ENCODE measurements around the gene TGM6.

The TGM6 gene

GRCh38 chr20:2373098-2373497 is 7.6 kb upstream of the TGM6 start:
- H3K27ac ChIP-seq, result no peak overlapping the region
- H3K4me3 ChIP-seq, result no peak overlapping the region
- H3K36me3 ChIP-seq, result no peaks in the 10 kb centered on the region; a peak in 1 of 22 replicates
- H3K4me2 ChIP-seq, result no peak overlapping the region
- TF ChIP-seq Cebpa-rat (IDR thresholded peaks at IDR 0.05), result no peak
- peaks cover 0 to 93% (median 0%) of the 10 kb centered on the region in 11 experiments; a peak in 10 of 22 replicates for H3K27me3 ChIP-seq
- no peaks in the 10 kb centered on the region for H3K4me1 ChIP-seq
- no peak overlapping the region for H3K9ac ChIP-seq
- H3K9me3 ChIP-seq (replicated peaks in 1 of 11), result peaks cover 14 to 29% (median 20%) of the 10 kb centered on the region in 11 experiments; a peak in 21 of 22 replicates
- H4K20me1 ChIP-seq, result peaks cover 0 to 23% (median 0%) of the 10 kb centered on the region in 11 experiments; a peak in 2 of 22 replicates

GRCh38 chr20:2374346-2375125 is 6.2 kb upstream of the TGM6 start:
- H3K9me3 ChIP-seq (replicated peaks in 1 of 11), result peaks cover 2 to 15% (median 7%) of the 10 kb centered on the region in 11 experiments; a peak in 19 of 22 replicates
- no peak overlapping the region for H3K27ac ChIP-seq
- H3K36me3 ChIP-seq, result no peaks in the 10 kb centered on the region
- H3K4me1 ChIP-seq, result peaks cover 6 to 13% (median 9%) of the 10 kb centered on the region in 10 experiments; a peak in 18 of 20 replicates
- no peak for TF ChIP-seq Cebpa-rat (IDR thresholded peaks at IDR 0.05)
- H3K9ac ChIP-seq, result no peak overlapping the region
- H3K4me2 ChIP-seq, result no peak overlapping the region
- peaks cover 0 to 35% (median 0%) of the 10 kb centered on the region in 11 experiments; a peak in 5 of 22 replicates for H4K20me1 ChIP-seq
- H3K4me3 ChIP-seq, result no peak overlapping the region
- peaks cover 0 to 98% (median 0%) of the 10 kb centered on the region in 11 experiments; a peak in 10 of 22 replicates for H3K27me3 ChIP-seq

GRCh38 chr20:2378893-2379292 is 1.8 kb upstream of the TGM6 start:
- no peak for TF ChIP-seq Cebpa-rat (IDR thresholded peaks at IDR 0.05)
- H3K4me1 ChIP-seq, result peaks cover 12 to 25% (median 20%) of the 10 kb centered on the region in 10 experiments; a peak in 19 of 20 replicates
- peaks cover 0 to 99% (median 0%) of the 10 kb centered on the region in 11 experiments; a peak in 12 of 22 replicates for H3K27me3 ChIP-seq
- H3K4me3 ChIP-seq, result no peak overlapping the region
- H3K9me3 ChIP-seq (replicated peaks in 1 of 11), result no peaks in the 10 kb centered on the region
- no peak overlapping the region for H3K27ac ChIP-seq
- no peak overlapping the region for H3K9ac ChIP-seq
- H4K20me1 ChIP-seq, result peaks cover 0 to 53% (median 0%) of the 10 kb centered on the region in 11 experiments; a peak in 8 of 22 replicates
- peak overlapping the region in 10 of 11 experiments; percentile 37 to 81 (median 60); a peak in 18 of 22 replicates for H3K4me2 ChIP-seq
- no peaks in the 10 kb centered on the region for H3K36me3 ChIP-seq

- H3K4me2 ChIP-seq, result peak overlapping the region; percentile 37 to 81 (median 62)
- H3K9ac ChIP-seq, result no peak overlapping the region; a peak in 1 of 22 replicates
- TF ChIP-seq Cebpa-rat (IDR thresholded peaks at IDR 0.05), result no peak
- no peak overlapping the region for H3K27ac ChIP-seq
- H3K9me3 ChIP-seq (replicated peaks in 1 of 11), result no peaks in the 10 kb centered on the region
- H3K36me3 ChIP-seq, result no peaks in the 10 kb centered on the region
- peaks cover 12 to 25% (median 20%) of the 10 kb centered on the region in 10 experiments; a peak in 19 of 20 replicates for H3K4me1 ChIP-seq
- H3K4me3 ChIP-seq, result no peak overlapping the region
- peaks cover 0 to 48% (median 0%) of the 10 kb centered on the region in 11 experiments; a peak in 8 of 22 replicates for H4K20me1 ChIP-seq
- peaks cover 0 to 99% (median 0%) of the 10 kb centered on the region in 11 experiments; a peak in 12 of 22 replicates for H3K27me3 ChIP-seq
Measured at GRCh38 chr20:2379511-2380229, 1.0 kb upstream of the TGM6 start.

GRCh38 chr20:2381303-2381702 is 602 bp downstream of the TGM6 start:
- H3K4me1 ChIP-seq, result peaks cover 12 to 25% (median 20%) of the 10 kb centered on the region in 10 experiments; a peak in 19 of 20 replicates
- no peaks in the 10 kb centered on the region for H3K36me3 ChIP-seq
- H3K9me3 ChIP-seq (replicated peaks in 1 of 11), result no peaks in the 10 kb centered on the region
- peaks cover 0 to 51% (median 0%) of the 10 kb centered on the region in 11 experiments; a peak in 8 of 22 replicates for H4K20me1 ChIP-seq
- TF ChIP-seq Cebpa-rat (IDR thresholded peaks at IDR 0.05), result no peak
- H3K27ac ChIP-seq, result no peak overlapping the region
- no peak overlapping the region for H3K4me2 ChIP-seq
- peaks cover 0 to 99% (median 0%) of the 10 kb centered on the region in 11 experiments; a peak in 12 of 22 replicates for H3K27me3 ChIP-seq
- H3K9ac ChIP-seq, result no peak overlapping the region
- H3K4me3 ChIP-seq, result no peak overlapping the region

GRCh38 chr20:2382833-2383232 is 2.1 kb downstream of the TGM6 start:
- H3K27ac ChIP-seq, result no peak overlapping the region
- H3K4me1 ChIP-seq, result peaks cover 16 to 25% (median 20%) of the 10 kb centered on the region in 10 experiments; a peak in 19 of 20 replicates
- H3K4me2 ChIP-seq, result no peak overlapping the region
- H4K20me1 ChIP-seq, result peaks cover 0 to 51% (median 0%) of the 10 kb centered on the region in 11 experiments; a peak in 8 of 22 replicates
- H3K9me3 ChIP-seq (replicated peaks in 1 of 11), result peaks cover 7 to 14% (median 8%) of the 10 kb centered on the region in 11 experiments; a peak in 17 of 22 replicates
- no peak for TF ChIP-seq Cebpa-rat (IDR thresholded peaks at IDR 0.05)
- peaks cover 0 to 99% (median 0%) of the 10 kb centered on the region in 11 experiments; a peak in 11 of 22 replicates for H3K27me3 ChIP-seq
- no peak overlapping the region for H3K9ac ChIP-seq
- no peaks in the 10 kb centered on the region for H3K36me3 ChIP-seq
- H3K4me3 ChIP-seq, result no peak overlapping the region

- Histone ChIP-seq H3K27ac (no peak overlapping the region), H3K4me1 (peaks cover 4 to 9% (median 6%) of the 10 kb centered on the region in 10 experiments; a peak in 19 of 20 replicates), H3K9ac (no peak overlapping the region), H3K4me3 (no peak overlapping the region), H3K4me2 (no peak overlapping the region), H3K27me3 (peaks cover 0 to 90% (median 0%) of the 10 kb centered on the region in 11 experiments; a peak in 11 of 22 replicates), H3K9me3 (replicated peaks in 1 of 11) (peaks cover 16 to 31% (median 22%) of the 10 kb centered on the region in 11 experiments; a peak in 20 of 22 replicates), H4K20me1 (peaks cover 0 to 35% (median 0%) of the 10 kb centered on the region in 11 experiments; a peak in 7 of 22 replicates), H3K36me3 (no peaks in the 10 kb centered on the region)
- TF ChIP-seq Cebpa-rat (IDR thresholded peaks at IDR 0.05), result no peak
Measured at GRCh38 chr20:2385026-2385425, 4.3 kb downstream of the TGM6 start.

GRCh38 chr20:2385496-2385895 is 4.8 kb downstream of the TGM6 start:
- no peak for TF ChIP-seq Cebpa-rat (IDR thresholded peaks at IDR 0.05)
- Histone ChIP-seq H3K9ac (no peak overlapping the region), H3K4me1 (peaks cover 0 to 9% (median 1%) of the 10 kb centered on the region in 10 experiments; a peak in 9 of 20 replicates), H3K4me3 (no peak overlapping the region), H3K27ac (no peak overlapping the region), H3K36me3 (no peaks in the 10 kb centered on the region), H3K27me3 (peaks cover 0 to 90% (median 0%) of the 10 kb centered on the region in 11 experiments; a peak in 11 of 22 replicates), H3K9me3 (replicated peaks in 1 of 11) (peaks cover 16 to 31% (median 22%) of the 10 kb centered on the region in 11 experiments; a peak in 20 of 22 replicates), H3K4me2 (no peak overlapping the region), H4K20me1 (peaks cover 0 to 30% (median 0%) of the 10 kb centered on the region in 11 experiments; a peak in 5 of 22 replicates)
